CD4-positive, alpha-beta T cell treated with Interleukin-17A for 4 hours (primary cell): Measurements from ENCODE around the gene LRP3.
"Not testable (repeated sequence)": the region's sequence is repeated elsewhere in the genome, so short reads cannot be mapped to it uniquely, and the experiment has no call there.

Source experiments
- DNase-seq: peaks from one replicate; pipeline ENCODE4 v3.0.0-alpha.2; 2020; ENCODE audit warnings: mixed read lengths

The LRP3 gene

GRCh38 chr19:33203529-33203928 lies 9.4 kb downstream of the LRP3 start:
- no peak for DNase-seq

- no peak for DNase-seq
These were observed 10.2 kb downstream of the LRP3 start for GRCh38 chr19:33204136-33204973.

- DNase-seq, result no peak
These were observed 11.0 kb downstream of the LRP3 start for GRCh38 chr19:33205110-33205509.

GRCh38 chr19:33205531-33206260 lies 11.6 kb downstream of the LRP3 start:
- no peak for DNase-seq

GRCh38 chr19:33206261-33207039 lies 12.3 kb downstream of the LRP3 start:
- no peak for DNase-seq

- no peak for DNase-seq
These were observed 13.0 kb downstream of the LRP3 start for GRCh38 chr19:33207040-33207620.

GRCh38 chr19:33207903-33208302 lies 13.8 kb downstream of the LRP3 start:
- no peak for DNase-seq

- no peak for DNase-seq
These were observed 14.3 kb downstream of the LRP3 start for GRCh38 chr19:33208371-33208895.

- DNase-seq, result no peak
These were observed 15.0 kb downstream of the LRP3 start for GRCh38 chr19:33208904-33209849.

GRCh38 chr19:33209850-33210230 lies 15.7 kb downstream of the LRP3 start:
- not testable (repeated sequence) for DNase-seq

- DNase-seq, result no peak
These were observed 16.3 kb downstream of the LRP3 start for GRCh38 chr19:33210266-33210940.

- no peak for DNase-seq
These were observed 17.8 kb downstream of the LRP3 start for GRCh38 chr19:33211794-33212435.

GRCh38 chr19:33212436-33213172 lies 18.5 kb downstream of the LRP3 start:
- no peak for DNase-seq

GRCh38 chr19:33214596-33214995 lies 20.5 kb downstream of the LRP3 start:
- DNase-seq, result no peak

GRCh38 chr19:33215438-33216197 lies 21.5 kb downstream of the LRP3 start:
- no peak for DNase-seq

GRCh38 chr19:33216198-33216830 lies 22.2 kb downstream of the LRP3 start:
- DNase-seq, result no peak

GRCh38 chr19:33217881-33218280 lies 23.8 kb downstream of the LRP3 start:
- no peak for DNase-seq

GRCh38 chr19:33219261-33219815 lies 25.2 kb downstream of the LRP3 start:
- DNase-seq, result no peak
